GM19035 (cell line): ENCODE data around the gene GM2A.
A peak's percentile ranks its signal among the peaks of the same experiment; 100 is the strongest.
"Not testable (repeated sequence)": the region's sequence is repeated elsewhere in the genome, so short reads cannot be mapped to it uniquely, and the experiment has no call there.

Experiments
- ATAC-seq: cut with Tn5 transposase; IDR thresholded peaks from one replicate; pipeline ENCODE4 v1.9.1; 2021; ENCODE audit not compliant: unreplicated experiment

Gene GM2A

GRCh38 chr5:151284392-151284967 lies 31.5 kb downstream of the GM2A start:
- no peak for ATAC-seq

GRCh38 chr5:151285683-151286082 lies 32.7 kb downstream of the GM2A start:
- no peak for ATAC-seq

- no peak for ATAC-seq
Observed at GRCh38 chr5:151286246-151286645, 33.3 kb downstream of the GM2A start.

GRCh38 chr5:151288180-151288579 lies 35.2 kb downstream of the GM2A start:
- ATAC-seq: no peak

GRCh38 chr5:151293624-151294023 lies 40.6 kb downstream of the GM2A start:
- ATAC-seq: no peak

GRCh38 chr5:151295138-151295537 lies 42.2 kb downstream of the GM2A start:
- no peak for ATAC-seq

- ATAC-seq: no peak
Observed at GRCh38 chr5:151295791-151296477, 42.9 kb downstream of the GM2A start.

- ATAC-seq: no peak
Observed at GRCh38 chr5:151296478-151296830, 43.5 kb downstream of the GM2A start.

- ATAC-seq: no peak
Observed at GRCh38 chr5:151296974-151297373, 44.0 kb downstream of the GM2A start.

- no peak for ATAC-seq
Observed at GRCh38 chr5:151298063-151298855, 45.3 kb downstream of the GM2A start.

GRCh38 chr5:151303666-151304065 lies 50.7 kb downstream of the GM2A start, which contains the start of gene SLC36A3:
Gene SLC36A3, minus strand, starts transcription at chr5:151303766. Its CDS starts 412 bp downstream, at chr5:151303354.
- ATAC-seq: no peak

- not testable (repeated sequence) for ATAC-seq
Observed at GRCh38 chr5:151309266-151309665, 56.3 kb downstream of the GM2A start.

GRCh38 chr5:151309821-151310220 lies 56.8 kb downstream of the GM2A start:
- not testable (repeated sequence) for ATAC-seq

GRCh38 chr5:151310932-151311331 lies 57.9 kb downstream of the GM2A start:
- ATAC-seq: no peak

GRCh38 chr5:151312756-151313324 lies 59.9 kb downstream of the GM2A start:
- ATAC-seq: no peak

GRCh38 chr5:151313357-151313756 lies 60.4 kb downstream of the GM2A start:
- no peak for ATAC-seq

GRCh38 chr5:151315998-151316597 lies 63.1 kb downstream of the GM2A start:
- ATAC-seq: peak; percentile 77

GRCh38 chr5:151317871-151318270 lies 64.9 kb downstream of the GM2A start:
- ATAC-seq: no peak

GRCh38 chr5:151318850-151319732 lies 66.1 kb downstream of the GM2A start:
- no peak for ATAC-seq
